Hepatocyte (in vitro differentiated cells): ENCODE results near the gene CPD. TPM values are rescaled to one million over a fixed set of nuclear protein-coding genes. Genes with fewer than 3 reads are reported as not detected.

Source experiments
- DNase-seq: peaks from one replicate; pipeline ENCODE4 v3.0.0-alpha.2; 2016; ENCODE audit warnings: low spot score
- H2AFZ ChIP-seq: fragments of 200-600 bp; sonication (generic); 2 replicates; pipeline ENCODE4 v1.6.0; 2016; ENCODE audit warnings: antibody characterized with exemption, mild to moderate bottlenecking
- H3K27ac ChIP-seq: fragments of 200-600 bp; sonication (generic); 2 replicates; pipeline ENCODE4 v1.5.1; 2016; ENCODE audit warnings: mild to moderate bottlenecking
- H3K27me3 ChIP-seq: fragments of 200-600 bp; sonication (generic); 2 replicates; pipeline ENCODE4 v1.6.1; 2016
- H3K36me3 ChIP-seq: fragments of 200-600 bp; sonication (generic); replicated peaks from 2 replicates; pipeline ENCODE4 v1.5.1; 2016; ENCODE audit warnings: low read depth; ENCODE audit not compliant: insufficient read depth
- H3K4me1 ChIP-seq: fragments of 200-600 bp; sonication (generic); 2 replicates; pipeline ENCODE4 v1.5.1; 2016; ENCODE audit warnings: mild to moderate bottlenecking, moderate library complexity; ENCODE audit not compliant: insufficient read depth
- H3K4me2 ChIP-seq: fragments of 200-600 bp; sonication (generic); 2 replicates; pipeline ENCODE4 v1.6.0; 2016
- H3K4me3 ChIP-seq: fragments of 200-600 bp; sonication (generic); 2 replicates; pipeline ENCODE4 v1.5.1; 2016; ENCODE audit warnings: mild to moderate bottlenecking
- H3K79me2 ChIP-seq: fragments of 200-600 bp; sonication (generic); 2 replicates; pipeline ENCODE4 v1.6.0; 2017; ENCODE audit warnings: mild to moderate bottlenecking
- H3K9me2 ChIP-seq: fragments of 200-600 bp; sonication (generic); replicated peaks from 2 replicates; pipeline ENCODE4 v1.6.0; 2017; ENCODE audit warnings: mild to moderate bottlenecking; ENCODE audit not compliant: insufficient read depth
- H3K9me3 ChIP-seq: fragments of 200-600 bp; sonication (generic); 2 replicates; pipeline ENCODE4 v1.5.1; 2016; ENCODE audit warnings: low read depth, mild to moderate bottlenecking
- H4K20me1 ChIP-seq: fragments of 200-600 bp; sonication (generic); 2 replicates; pipeline ENCODE4 v1.6.0; 2016; ENCODE audit warnings: mild to moderate bottlenecking; ENCODE audit not compliant: insufficient read depth, poor library complexity, severe bottlenecking
- CTCF ChIP-seq: fragments of 200-600 bp; sonication (generic); IDR thresholded peaks from 2 replicates; pipeline ENCODE4 v1.5.1; 2016; ENCODE audit warnings: antibody characterized with exemption, mild to moderate bottlenecking; ENCODE audit not compliant: poor library complexity
- EZH2 ChIP-seq: fragments of 200-600 bp; sonication (generic); IDR thresholded peaks from 2 replicates; pipeline ENCODE4 v1.6.1; 2016; ENCODE audit warnings: antibody characterized with exemption, mild to moderate bottlenecking, borderline replicate concordance
- EZH2phosphoT487 ChIP-seq: fragments of 200-600 bp; sonication (generic); IDR thresholded peaks from one replicate; pipeline ENCODE4 v1.6.1; 2018; ENCODE audit warnings: antibody characterized with exemption, mild to moderate bottlenecking, low read depth, moderate library complexity; ENCODE audit not compliant: unreplicated experiment, severe bottlenecking
- WGBS: methylation state at CpG from one replicate; pipeline ENCODE4 v1.1.6; 2016; ENCODE audit warnings: low lambda C conversion rate; ENCODE audit errors: missing lambda C conversion rate; 5-methylcytosine and 5-hydroxymethylcytosine counted together
- polyA plus RNA-seq: library from polyadenylated mRNA; unstranded; fragments of >200 nt; fragmentation: Nextera tagmentation; extraction: Ambion mirVana; gene quantifications from 2 replicates; pipeline ENCODE4 v1.2.1, GENCODE V29; 2016
- total RNA-seq: library from RNA; depleted of rRNA; stranded (reverse); fragments of >200 nt; gene quantifications from 2 replicates; pipeline ENCODE4 v1.2.3, GENCODE V29; 2014

CPD gene
- total and polyA plus RNA-seq, 2 experiments from 2014 or later = 20.7 to 80.6 TPM

GRCh38 chr17:30396612-30397011 lies 17.9 kb downstream of the CPD start:
- H3K36me3 ChIP-seq = no peaks in the 10 kb centered on the region
- TF ChIP-seq EZH2 = no peak
- TF ChIP-seq CTCF = no peak
- no peak for TF ChIP-seq EZH2phosphoT487
- no peak overlapping the region for H2AFZ ChIP-seq
- no peak overlapping the region for H3K27ac ChIP-seq
- no peaks in the 10 kb centered on the region for H3K9me2 ChIP-seq
- WGBS = 66% methylated on average over 4 of the region's 4 CpGs
- H3K9me3 ChIP-seq = no peaks in the 10 kb centered on the region
- peak overlapping the region; percentile 48 for H3K4me2 ChIP-seq
- no peak for DNase-seq
- H3K79me2 ChIP-seq = peaks cover 21% of the 10 kb centered on the region
- no peaks in the 10 kb centered on the region for H3K4me1 ChIP-seq
- no peak overlapping the region for H3K4me3 ChIP-seq
- H4K20me1 ChIP-seq = no peaks in the 10 kb centered on the region
- no peaks in the 10 kb centered on the region for H3K27me3 ChIP-seq

GRCh38 chr17:30398328-30399041 lies 19.8 kb downstream of the CPD start:
- Histone ChIP-seq H3K27me3 (no peaks in the 10 kb centered on the region), H3K9me2 (no peaks in the 10 kb centered on the region), H3K27ac (no peak overlapping the region), H3K4me1 (no peaks in the 10 kb centered on the region), H4K20me1 (no peaks in the 10 kb centered on the region), H3K9me3 (no peaks in the 10 kb centered on the region), H3K4me2 (no peak overlapping the region), H3K79me2 (peaks cover 30% of the 10 kb centered on the region), H3K4me3 (no peak overlapping the region), H2AFZ (no peak overlapping the region), H3K36me3 (no peaks in the 10 kb centered on the region)
- 83% methylated on average over 1 of the region's 1 CpG for WGBS
- no peak for DNase-seq
- no peak for TF ChIP-seq CTCF
- no peak for TF ChIP-seq EZH2phosphoT487
- no peak for TF ChIP-seq EZH2

GRCh38 chr17:30401097-30401496 lies 22.4 kb downstream of the CPD start:
- Histone ChIP-seq H3K4me2 (no peak overlapping the region), H3K79me2 (peaks cover 34% of the 10 kb centered on the region), H3K4me1 (no peaks in the 10 kb centered on the region), H2AFZ (no peak overlapping the region), H3K4me3 (no peak overlapping the region), H3K36me3 (no peaks in the 10 kb centered on the region), H4K20me1 (no peaks in the 10 kb centered on the region), H3K27ac (no peak overlapping the region), H3K27me3 (no peaks in the 10 kb centered on the region), H3K9me2 (no peaks in the 10 kb centered on the region), H3K9me3 (no peaks in the 10 kb centered on the region)
- WGBS = 95% methylated on average over 1 of the region's 1 CpG
- DNase-seq = no peak
- TF ChIP-seq EZH2phosphoT487 = no peak
- no peak for TF ChIP-seq EZH2
- TF ChIP-seq CTCF = no peak
